ENCODE measurements around the gene AP4S1.

- TF ChIP-seq POLR2AphosphoS5 (IDR thresholded peaks at IDR 0.05; ENCODE audit: low read depth, low read length) (no peak), TAF1 (IDR thresholded peaks at IDR 0.05; ENCODE audit: low read depth, low read length) (no peak)
Observed at GRCh38 chr14:31047503-31047902, 22.1 kb downstream of the AP4S1 start.
